ENCODE measurements around the gene HOXC6.

Gene HOXC6

GRCh38 chr12:53985994-53986685 lies 42.1 kb upstream of the HOXC6 start (continued):
- TF ChIP-seq PRDM6 (tag by site-specific recombination; IDR thresholded peaks at IDR 0.05) (no peak), MYNN (tag by site-specific recombination; IDR thresholded peaks at IDR 0.05; ENCODE audit: borderline replicate concordance) (no peak), YY2 (tag by site-specific recombination; IDR thresholded peaks at IDR 0.05) (0 out of 2 replicates have a peak, but pooled peaks have one; percentile 43), ZNF473 (tag by site-specific recombination; IDR thresholded peaks at IDR 0.05) (no peak), ZNF548 (tag by site-specific recombination; IDR thresholded peaks at IDR 0.05) (no peak), ZNF600 (tag by site-specific recombination; IDR thresholded peaks at IDR 0.05) (peak; percentile 64), ZNF560 (tag by site-specific recombination; IDR thresholded peaks at IDR 0.05; ENCODE audit: borderline replicate concordance) (no peak), ZNF707 (tag by site-specific recombination; IDR thresholded peaks at IDR 0.05) (no peak), ZNF513 (tag by site-specific recombination; IDR thresholded peaks at IDR 0.05) (no peak), ZSCAN16 (tag by site-specific recombination; IDR thresholded peaks at IDR 0.05) (no peak), ZNF692 (tag by site-specific recombination; IDR thresholded peaks at IDR 0.05) (no peak), ZFP69B (tag by site-specific recombination; IDR thresholded peaks at IDR 0.05) (0 out of 2 replicates have a peak, but pooled peaks have one; percentile 14), PRDM1 (tag by site-specific recombination; IDR thresholded peaks at IDR 0.05) (no peak), ZNF776 (tag by site-specific recombination; IDR thresholded peaks at IDR 0.05; ENCODE audit: borderline replicate concordance) (no peak), ZNF518A (tag by site-specific recombination; conservative IDR thresholded peaks at IDR 0.05; ENCODE audit: low read depth) (no peak), KLF1 (tag by site-specific recombination; IDR thresholded peaks at IDR 0.05) (no peak), ZNF76 (tag by site-specific recombination; IDR thresholded peaks at IDR 0.05; ENCODE audit: borderline replicate concordance, low read depth) (no peak), HOXC10 (CRISPR knock-in tag; IDR thresholded peaks at IDR 0.05) (no peak), ZNF341 (tag by site-specific recombination; IDR thresholded peaks at IDR 0.05; ENCODE audit: low read depth) (peak; percentile 6; the same call in 1 of the 2 replicates), ZNF362 (tag by site-specific recombination; IDR thresholded peaks at IDR 0.05) (no peak), PRDM4 (tag by site-specific recombination; IDR thresholded peaks at IDR 0.05) (no peak), ZNF211 (tag by site-specific recombination; IDR thresholded peaks at IDR 0.05; ENCODE audit: low read depth) (no peak), ZNF202 (tag by site-specific recombination; IDR thresholded peaks at IDR 0.05; ENCODE audit: borderline replicate concordance) (no peak)
- TF ChIP-seq, protein P1, sequence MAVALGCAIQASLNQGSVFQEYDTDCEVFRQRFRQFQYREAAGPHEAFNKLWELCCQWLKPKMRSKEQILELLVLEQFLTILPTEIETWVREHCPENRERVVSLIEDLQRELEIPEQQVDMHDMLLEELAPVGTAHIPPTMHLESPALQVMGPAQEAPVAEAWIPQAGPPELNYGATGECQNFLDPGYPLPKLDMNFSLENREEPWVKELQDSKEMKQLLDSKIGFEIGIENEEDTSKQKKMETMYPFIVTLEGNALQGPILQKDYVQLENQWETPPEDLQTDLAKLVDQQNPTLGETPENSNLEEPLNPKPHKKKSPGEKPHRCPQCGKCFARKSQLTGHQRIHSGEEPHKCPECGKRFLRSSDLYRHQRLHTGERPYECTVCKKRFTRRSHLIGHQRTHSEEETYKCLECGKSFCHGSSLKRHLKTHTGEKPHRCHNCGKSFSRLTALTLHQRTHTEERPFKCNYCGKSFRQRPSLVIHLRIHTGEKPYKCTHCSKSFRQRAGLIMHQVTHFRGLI (tag by site-specific recombination; IDR thresholded peaks at IDR 0.05), result no peak
